SIG-M5 treated with dmso at 0.1 percent for 504 hours (cell line): ENCODE results near the gene CC2D2B.
"Not testable (repeated sequence)": the region's sequence is repeated elsewhere in the genome, so short reads cannot be mapped to it uniquely, and the experiment has no call there.

Source experiments
- DNase-seq: peaks from one replicate; lab custom pipeline; 2025; ENCODE audit not compliant: unreplicated experiment; lab: John Stamatoyannopoulos, UW

The CC2D2B gene

DNA sequence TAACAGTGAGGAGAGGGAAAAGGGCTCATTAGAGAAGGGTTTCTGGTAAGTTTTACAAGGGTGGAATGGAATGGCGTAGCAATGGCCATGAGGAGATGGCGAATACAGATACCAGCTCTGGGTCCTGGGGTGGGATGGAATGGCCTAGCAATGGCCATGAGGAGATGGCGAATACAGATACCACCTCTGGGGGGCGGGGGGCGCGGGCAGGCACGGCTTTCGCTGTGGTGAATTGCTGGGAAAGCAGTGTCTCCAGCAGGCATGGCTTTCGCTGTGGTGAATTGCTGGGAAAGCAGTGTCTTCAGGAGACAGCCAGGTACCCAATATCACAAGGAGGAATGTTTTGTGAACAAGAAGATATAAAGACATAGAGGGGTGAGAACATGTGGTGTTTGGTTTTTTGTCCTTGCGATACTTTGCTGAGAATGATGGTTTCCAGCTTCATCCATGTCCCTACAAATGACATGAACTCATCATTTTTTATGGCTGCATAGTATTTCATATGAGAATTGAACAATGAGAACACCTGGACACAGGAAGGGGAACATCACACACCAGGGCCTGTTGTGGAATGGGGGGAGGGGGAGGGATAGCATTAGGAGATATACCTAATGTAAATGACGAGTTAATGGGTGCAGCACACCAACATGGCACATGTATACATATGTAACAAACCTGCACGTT lies 1.7 kb upstream of the CC2D2B start:
- not testable (repeated sequence) for DNase-seq

DNA sequence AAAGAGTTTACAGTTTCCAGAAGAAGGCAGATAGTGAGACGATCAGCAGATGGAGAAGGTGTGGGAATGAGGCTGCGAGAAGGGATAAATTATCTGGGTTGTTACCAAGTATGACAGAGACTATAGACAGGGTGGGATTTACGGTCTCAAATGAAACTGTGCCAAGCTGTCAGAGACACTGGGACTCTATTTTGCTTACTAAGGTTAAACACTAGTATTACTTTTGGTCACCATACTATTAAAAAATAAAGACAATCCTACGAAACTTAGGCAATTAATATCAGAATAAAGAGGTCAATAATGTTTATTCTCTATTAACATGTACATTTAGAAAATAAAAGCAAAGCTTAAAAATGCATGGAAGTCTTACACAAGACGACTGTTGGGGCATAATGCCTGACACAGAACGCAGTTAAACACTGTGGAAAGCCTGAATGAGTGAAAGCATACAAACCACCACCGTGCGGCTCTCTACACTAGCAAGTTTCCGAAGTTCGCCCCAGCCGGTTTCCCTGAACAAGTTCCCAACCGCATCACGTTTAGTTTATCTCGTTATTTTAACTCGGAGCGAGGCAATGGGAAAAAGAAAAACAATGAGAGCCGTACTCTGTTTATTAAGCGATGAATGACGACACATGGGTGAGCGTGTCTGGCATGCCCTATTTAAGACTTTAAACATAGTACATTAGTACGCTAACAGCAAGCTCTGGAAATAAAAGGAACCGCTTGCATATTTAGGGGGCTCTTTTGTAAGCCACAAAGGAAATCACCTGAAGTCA lies 909 bp upstream of the CC2D2B start:
- DNase-seq = peak; percentile 62

DNA sequence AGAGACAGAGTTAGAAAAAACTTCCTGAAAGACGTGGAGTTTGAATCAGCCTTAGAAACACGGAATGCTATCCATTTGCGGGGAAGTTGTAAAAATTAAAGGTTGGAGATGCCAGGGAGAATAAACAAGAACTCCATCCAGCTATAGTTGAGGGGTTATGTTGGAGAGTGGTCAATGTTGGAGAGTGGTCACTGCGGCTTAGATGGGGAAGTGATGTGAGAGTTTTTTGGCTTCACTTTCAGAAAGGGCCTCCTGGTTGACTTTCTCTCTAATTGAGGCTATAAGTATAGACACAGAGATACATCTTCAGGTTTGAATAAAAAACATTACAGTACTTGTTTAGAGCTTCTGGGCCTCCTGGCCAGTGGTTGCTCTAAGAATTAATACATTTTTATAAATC lies 675 bp downstream of the CC2D2B start:
- no peak for DNase-seq

DNA sequence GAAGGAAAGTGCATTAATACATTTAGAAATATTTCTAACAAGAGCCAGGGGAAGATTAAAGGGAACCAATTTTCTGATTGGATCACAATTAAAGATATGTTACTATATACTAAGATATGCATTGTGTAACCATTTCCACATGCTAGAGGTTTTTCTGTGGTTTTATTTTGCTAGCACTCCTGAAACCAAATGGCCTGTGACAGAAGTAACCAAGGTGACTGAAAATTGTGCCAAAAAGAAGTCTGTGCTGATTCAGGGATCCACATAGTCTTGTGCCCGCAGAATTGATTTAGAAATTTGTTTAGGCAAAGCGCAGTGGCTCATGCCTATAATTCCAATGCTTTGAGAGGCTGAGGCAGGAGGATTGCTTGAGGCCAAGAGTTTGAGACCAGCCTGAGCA lies 1.8 kb downstream of the CC2D2B start:
- DNase-seq = no peak

DNA sequence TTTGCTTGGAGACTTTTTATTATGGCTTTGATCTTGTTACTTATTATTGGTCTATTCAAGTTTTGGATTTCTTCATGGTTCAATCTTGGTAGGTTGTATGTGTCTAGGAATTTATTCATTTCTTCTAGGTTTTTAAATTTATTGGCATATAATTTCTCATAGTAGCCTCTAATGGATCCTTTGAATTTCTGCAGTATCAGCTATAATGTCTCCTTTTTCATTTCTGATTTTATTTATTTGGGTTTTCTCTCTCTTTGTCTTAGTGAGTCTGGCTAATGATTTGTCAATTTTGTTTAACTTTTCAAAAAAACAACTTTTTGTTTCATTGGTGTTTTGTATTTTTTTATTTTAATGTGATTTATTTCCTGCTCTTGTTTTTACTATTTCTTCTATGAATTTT lies 8.3 kb downstream of the CC2D2B start:
- not testable (repeated sequence) for DNase-seq

DNA sequence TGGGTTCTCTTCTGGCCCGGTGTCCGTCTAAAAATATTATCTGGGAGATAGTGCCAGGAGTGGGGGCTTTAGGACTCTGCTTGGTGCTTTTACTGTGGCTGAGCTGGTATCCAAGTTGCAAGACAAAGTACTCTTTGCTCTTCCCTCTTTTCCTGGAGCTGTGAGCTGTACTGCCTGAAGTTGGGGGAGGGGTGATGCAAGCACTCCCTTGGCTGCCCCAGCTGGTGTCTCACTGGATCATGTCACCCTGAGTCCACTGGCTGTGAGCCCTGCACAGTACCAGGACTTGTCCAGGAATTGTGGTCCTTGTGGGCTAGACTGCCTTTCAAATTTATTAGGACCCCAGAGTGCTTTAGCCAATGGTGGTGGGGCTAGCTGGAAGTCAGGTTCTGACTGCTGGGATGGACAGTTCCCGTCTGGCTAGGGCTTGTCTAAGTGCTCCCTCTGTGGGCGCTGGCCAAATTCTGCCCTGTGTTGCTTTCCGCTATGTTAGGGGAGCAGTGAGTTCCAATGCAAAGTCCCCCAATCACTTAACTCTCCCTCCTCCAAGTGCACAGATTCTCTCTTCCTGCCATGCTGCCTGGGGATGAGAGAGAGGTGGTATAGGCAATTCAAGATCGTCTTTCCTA lies 13.1 kb downstream of the CC2D2B start:
- no peak for DNase-seq

DNA sequence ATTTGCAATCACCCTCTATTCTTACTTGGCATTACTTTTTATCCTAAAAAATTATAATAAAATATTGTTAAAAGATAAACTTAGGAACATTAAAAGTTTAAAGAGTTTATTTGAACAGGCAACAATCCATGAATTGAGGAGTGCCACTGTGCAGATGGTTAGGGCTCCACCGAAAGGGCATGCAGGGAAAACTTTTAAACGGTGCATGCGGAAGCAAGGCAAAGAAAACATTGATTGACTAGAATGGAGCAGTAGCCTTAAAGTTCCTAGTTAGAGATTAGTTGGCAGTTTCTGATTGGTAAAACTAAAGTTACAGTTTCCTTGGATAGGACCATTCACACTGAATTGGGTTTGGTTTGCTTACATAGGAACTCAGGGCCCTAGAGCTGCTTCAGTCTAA lies 17.3 kb downstream of the CC2D2B start:
- DNase-seq = no peak

DNA sequence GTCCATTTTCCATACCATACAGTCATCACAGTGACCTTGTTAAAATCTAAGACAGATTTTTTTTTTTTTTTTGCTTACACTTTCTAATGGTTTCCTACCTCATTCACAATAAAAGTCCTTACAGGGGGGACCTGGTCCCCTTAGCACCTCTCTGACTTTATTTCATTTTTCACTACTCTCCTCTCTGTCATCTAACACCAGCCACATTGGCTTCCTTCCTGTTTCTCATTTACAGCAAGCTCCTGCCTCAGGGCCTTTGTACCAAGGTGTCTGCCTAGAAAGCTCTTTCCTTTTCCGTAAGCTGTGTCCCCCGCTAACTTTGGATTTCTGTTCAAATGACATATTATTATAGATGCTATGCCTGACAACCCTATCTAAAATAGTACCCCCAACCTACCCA lies 27.7 kb downstream of the CC2D2B start:
- DNase-seq = no peak

DNA sequence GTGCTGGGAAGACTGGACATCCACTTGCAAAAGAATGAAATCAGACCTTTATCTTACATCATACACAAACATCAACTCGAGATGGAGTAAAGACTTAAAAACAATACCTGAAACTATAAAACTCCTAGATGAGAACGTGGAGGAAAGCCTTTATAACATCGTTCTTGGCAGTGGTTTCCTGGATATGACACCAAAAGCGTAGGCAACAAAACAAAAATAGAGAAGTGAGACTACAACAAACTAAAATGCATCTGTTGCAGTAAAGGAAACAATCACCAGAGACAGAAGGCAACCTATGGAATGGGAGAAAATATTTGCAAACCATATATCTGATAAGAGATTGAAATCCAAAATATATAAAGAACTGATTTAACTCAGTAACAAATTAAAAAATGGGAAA lies 33.3 kb downstream of the CC2D2B start:
- no peak for DNase-seq

DNA sequence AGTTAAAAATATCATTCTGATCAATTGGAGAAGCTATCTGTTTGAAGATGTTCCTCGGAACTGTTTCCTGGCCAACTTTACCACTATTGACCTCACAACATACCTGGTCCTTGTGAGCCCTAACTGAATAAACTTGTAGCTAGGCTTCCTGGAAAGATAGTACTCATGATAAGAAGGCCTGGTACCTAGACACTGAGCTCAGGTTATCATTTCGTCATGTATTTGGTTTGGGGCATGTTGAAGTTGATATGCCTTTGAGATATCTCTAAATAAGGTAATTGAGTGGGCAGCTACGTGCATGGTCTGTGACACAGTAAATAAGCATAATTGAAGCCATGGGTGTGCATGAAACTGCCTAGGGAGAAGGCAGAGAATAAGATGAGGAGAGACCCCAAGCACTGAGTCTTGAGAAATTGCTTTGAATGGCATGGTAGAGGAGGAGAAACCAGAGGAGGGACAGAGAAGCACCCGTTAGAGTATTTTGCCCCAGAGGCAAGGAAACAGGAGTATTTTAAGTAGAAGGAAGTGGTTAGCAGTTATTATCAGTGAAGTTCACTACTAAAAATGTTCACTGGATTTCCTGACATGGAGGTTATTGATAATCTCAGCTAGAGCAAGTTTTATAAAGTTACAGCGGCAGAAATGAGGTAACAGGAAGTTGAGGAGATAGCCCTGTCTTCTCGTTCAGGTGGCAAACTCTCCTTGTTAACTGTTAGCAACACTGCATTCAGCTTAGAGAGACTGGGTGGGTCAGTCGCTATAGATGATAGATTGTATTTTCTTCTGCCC lies 55.6 kb downstream of the CC2D2B start:
- no peak for DNase-seq

DNA sequence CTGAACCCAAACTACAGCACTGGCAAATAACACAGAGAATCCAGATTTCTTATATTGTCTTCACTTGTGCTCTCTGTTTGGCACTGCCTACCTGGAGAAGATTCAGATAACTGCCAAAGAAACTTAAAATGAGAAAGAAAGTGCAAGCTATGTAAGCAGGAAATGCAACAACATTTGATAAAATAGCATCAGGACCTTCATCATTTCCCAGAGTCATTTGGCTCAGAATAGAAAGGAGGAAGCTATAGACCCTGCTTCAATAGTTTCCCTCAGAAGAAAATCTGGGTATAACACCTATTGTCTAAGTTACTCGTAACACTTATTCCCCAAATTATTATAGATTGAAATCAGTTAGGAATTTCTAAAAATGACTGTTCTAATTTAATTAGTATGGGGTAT lies 56.2 kb downstream of the CC2D2B start:
- no peak for DNase-seq

DNA sequence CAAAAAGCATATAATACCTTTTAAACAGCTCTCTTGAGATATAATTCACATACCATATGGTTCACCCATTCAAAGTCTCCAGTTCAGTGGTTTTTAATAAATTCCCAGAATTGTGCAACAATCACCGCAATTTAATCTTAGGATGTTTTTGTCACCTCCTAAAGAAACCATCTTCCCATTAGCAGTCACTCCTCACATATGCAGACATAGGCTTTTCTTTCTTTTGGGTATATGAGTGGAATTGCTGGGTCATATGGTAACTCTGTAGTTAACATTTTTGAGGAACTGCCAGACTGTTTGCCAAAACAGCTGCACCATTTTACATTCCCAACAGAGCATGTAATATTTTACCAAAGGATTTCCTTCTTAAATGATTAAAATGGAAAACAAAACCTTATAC lies 57.0 kb downstream of the CC2D2B start:
- DNase-seq = no peak

DNA sequence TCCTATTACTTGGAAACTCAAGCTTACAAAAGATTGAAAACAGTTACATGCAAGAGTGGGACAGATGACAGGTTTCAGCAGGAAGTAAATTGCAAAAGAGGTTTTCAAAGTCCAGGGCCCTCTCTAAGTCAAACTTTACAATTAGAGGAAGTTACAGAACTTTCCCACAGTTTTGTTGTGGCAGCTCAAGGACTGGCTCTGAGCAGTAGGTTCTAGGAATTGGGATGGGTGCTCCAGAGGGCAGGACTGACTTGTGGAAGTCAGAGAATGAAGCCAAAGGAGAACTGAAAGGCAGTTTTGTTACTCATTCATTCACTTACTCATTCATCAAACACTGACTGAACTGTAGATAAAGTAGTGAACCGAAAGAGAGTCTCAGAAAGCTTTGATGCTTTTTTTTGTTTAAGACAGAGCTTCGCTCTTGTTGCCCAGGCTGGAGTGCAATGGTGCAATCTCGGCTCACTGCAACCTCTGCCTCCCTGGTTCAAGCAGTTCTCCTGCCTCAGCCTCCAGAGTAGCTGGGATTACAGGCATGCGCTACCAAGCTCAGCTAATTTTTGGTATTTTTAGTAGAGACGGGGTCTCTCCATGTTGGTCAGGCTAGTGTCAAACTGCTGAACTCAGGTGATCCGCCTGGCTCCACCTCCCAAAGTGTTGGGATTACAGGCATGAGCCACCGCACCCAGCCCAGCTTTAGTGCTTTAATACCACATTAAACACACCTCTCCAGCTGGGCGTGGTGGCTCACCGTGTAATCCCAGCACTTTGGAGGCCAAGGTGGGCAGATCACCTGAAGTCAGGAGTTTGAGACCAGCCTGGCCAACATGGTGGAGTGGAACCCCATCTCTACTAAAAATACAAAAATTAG lies 68.8 kb downstream of the CC2D2B start:
- DNase-seq = peak; percentile 57

DNA sequence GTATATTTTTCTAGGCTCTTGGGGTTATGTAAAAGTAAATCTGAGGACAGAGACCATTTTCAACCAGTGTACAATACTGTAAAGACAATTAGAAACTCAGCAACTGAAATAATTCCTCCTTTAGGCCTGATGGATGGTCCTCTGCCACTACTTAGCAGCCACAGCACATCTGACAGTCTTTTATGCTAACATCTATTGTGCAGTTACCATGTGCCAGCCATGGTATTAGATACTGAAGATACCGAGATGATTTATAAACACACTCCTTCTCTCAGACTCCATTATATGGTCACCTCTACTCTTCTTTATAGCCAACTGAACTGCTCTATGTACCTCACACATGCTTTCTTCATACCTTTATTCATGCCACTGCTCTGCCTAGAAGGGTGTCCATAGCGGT lies 74.4 kb downstream of the CC2D2B start:
- no peak for DNase-seq

DNA sequence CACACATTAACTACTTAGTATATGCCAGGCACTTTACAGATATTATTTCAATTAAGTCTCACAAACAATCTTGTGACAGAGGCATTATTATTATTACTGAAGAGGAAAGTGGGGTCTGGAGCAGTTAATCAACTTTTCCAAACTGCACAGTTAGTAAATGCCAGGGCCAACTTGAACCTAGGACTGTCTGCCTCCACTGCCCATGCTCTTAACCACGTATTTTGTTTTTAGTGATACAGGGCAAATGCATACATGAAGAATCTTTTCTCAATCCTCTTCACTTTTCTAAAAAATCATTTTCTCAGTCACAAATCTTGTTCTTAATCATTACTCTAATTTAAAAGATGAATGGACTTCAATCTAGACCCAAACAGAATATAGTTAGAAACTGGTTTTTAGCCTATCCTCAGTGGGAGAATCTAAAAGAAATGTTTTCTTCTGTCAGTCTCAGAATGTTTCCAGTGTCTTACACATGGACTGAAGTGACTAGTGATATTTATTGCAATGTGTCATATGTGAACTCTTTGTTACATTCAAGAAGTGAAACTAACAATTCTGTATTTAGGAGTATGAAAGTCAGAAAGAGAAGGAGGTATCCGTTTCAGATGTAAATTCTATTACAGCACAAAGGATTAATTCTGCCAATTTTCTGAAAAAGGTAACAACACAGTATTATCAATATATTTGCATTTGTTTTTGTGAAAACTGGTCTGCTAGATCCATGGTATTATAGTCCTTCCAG lies 80.1 kb downstream of the CC2D2B start:
- peak; percentile 37 for DNase-seq

DNA sequence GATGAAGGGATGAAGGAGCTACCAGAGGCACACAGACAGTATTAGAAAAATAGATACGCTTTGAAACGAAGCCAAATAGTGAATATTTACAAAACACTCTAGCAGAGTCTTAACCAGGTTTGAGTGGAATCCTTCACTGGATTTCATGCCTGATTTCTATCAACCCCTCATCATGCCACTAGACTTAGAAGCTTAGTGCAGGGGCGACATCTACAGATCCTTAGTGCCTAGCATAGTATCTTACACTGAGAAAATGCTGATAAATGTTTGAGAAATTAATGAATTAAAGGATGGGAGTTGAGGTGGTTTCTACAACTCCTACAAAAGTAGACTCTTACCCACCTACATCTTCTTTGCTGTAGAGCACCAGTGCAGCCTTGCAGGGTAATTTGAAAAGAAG lies 80.9 kb downstream of the CC2D2B start:
- DNase-seq = no peak

DNA sequence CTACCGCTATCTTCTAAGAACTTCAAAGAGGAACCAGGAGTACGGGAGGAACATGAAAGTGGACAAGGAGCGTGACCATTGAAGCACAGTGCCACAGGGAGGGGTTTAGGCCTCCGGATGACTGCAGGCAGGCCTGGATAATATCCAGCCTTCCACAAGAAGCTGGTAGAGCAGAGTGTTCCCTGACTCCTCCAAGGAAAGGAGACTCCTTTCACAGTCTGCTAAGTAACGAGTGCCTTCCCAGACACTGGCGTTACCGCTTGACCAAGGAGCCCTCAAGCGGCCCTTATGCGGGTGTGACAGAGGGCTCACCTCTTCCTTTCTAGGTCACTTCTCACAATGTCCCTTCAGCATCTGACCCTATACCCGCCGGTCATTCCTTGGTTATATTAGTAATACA lies 86.6 kb downstream of the CC2D2B start:
- DNase-seq = not testable (repeated sequence)

DNA sequence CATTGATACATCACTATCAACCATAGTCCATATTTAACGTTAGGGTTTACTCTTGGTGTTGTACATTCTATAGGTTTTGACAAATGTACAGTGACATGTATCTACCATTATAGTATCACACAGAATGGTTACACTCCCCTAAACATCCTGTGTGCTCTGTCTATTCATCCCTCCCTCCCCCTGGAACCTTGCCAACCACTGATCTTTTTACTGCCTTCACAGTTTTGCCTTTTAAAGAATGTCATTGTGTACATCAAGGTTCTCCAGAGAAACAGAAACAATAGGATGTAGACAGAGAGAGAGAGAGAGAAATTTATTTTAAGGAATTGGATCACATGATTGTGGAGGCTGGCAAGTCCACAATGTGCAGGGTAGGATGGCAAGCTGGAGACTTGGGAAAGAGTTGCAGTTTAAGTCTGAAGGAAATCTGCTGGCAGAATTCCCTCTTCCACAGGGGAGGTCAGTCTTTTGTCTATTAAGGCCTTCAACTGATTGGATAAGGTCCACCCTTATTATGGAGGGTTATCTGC lies 90.5 kb downstream of the CC2D2B start:
- no peak for DNase-seq

DNA sequence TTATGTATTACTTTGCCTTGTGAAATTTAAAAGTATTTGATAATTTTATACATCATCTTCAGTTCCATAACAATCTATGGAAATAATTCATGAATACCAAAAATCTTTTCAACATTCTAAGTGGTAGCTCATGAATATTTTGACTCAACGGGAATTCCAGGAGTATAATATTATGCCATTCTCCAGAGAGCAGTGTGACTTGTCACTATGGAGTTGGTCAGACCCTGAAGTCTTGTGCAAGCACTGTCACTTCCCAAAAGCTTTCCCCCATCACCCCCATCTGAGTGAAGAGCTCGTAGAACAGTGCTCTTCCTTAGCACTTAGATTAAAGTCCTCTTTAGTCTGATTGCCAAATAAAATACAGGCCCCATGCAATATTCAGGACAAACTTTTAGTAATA lies 106.2 kb downstream of the CC2D2B start:
- no peak for DNase-seq
